HG02981 (cell line): ENCODE measurements around the gene FAM169A.
"Not testable (repeated sequence)": the region's sequence is repeated elsewhere in the genome, so short reads cannot be mapped to it uniquely, and the experiment has no call there.

Experiments used
- ATAC-seq: cut with Tn5 transposase; IDR thresholded peaks from one replicate; pipeline ENCODE4 v1.9.1; 2021; ENCODE audit warnings: mild to moderate bottlenecking, moderate library complexity; ENCODE audit not compliant: unreplicated experiment

Gene FAM169A

GRCh38 chr5:74870299-74871067 lies 4.3 kb upstream of the FAM169A start:
- ATAC-seq, result no peak

DNA sequence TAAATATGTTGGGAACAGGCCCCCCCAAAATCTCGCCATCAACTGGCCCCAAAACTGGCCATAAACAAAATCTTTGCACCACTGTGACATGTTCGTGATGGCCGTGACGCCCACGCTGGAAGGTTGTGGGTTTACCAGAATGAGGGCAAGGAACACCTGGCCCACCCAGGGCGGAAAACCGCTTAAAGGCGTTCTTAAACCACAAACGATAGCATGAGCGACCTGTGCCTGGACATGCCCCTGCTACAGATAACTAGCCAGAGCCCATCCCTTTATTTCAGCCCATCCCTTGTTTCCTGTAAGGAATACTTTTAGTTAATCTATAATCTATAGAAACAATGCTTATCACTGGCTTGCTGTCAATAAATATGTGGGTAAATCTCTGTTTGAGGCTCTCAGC lies 3.2 kb upstream of the FAM169A start:
- ATAC-seq, result not testable (repeated sequence)

GRCh38 chr5:74866596-74867162 lies 492 bp upstream of the FAM169A start:
- ATAC-seq, result no peak

DNA sequence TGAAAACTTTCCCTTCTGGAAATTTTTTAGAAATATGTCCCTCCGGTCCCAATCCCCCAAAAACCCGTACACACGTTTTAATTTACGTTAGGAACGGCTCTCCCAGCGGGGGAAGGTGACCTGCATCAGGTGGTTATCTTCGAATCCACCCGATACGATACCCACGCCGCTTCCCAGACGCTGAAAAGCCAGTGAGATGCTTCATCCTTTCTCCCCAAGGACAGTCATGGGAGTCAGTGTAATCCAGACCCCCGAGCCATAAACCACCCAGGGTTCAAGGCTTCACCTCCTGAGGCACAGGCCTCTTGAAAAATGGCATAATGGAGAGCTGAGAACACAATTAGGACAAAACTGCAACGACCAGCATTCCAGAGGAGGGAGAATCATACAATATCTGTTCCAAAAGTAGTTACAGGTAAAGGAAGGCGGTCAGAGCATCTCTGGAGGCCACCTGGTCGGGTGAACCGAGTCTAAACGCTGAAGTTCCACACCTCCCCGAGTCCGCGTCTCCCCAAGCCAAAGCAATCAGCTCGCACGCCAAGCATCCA lies 857 bp downstream of the FAM169A start:
- ATAC-seq, result no peak

- ATAC-seq, result no peak
Observed at GRCh38 chr5:74864823-74865222, 1.4 kb downstream of the FAM169A start.

- ATAC-seq, result no peak
Observed at GRCh38 chr5:74863726-74864125, 2.5 kb downstream of the FAM169A start.

GRCh38 chr5:74862221-74862620 lies 4.0 kb downstream of the FAM169A start:
- ATAC-seq, result no peak

DNA sequence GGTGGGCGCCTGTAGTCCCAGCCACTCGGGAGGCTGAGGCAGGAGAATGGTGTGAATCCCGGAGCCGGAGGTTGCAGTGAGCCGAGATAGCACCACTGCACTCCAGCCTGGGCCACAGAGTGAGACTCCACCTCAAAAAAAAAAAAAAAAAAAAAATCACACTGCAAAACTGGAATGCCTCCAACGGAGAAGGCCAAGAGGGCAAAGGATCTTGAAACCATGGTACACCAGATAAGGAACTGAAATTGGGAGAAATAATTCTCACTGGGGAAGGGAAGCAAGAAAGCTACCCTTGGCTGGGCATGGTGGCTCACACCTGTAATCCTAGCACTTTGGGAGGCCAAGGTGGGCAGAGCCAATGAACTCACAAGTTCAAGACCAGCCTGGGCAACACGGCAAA lies 9.2 kb downstream of the FAM169A start:
- not testable (repeated sequence) for ATAC-seq

DNA sequence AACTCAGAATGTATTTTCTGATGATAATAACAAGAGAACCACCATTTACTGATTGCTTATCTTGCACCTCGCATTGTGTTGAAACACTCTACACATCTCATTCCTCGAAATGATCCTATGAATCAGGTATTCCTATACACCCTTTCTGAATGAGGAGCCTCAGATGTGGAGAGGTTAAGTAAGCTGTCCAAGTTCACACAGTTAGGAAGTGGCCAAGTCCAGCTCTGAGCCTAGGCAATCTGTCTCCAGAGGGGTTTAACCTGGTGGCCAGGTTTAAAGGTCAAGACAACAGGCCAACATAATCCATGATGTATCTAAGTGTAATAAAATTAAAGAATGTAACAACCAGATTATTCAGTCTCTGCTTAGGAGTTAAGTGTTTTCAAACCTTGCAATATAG lies 12.9 kb downstream of the FAM169A start:
- no peak for ATAC-seq

GRCh38 chr5:74851684-74852353 lies 14.4 kb downstream of the FAM169A start:
- no peak for ATAC-seq

DNA sequence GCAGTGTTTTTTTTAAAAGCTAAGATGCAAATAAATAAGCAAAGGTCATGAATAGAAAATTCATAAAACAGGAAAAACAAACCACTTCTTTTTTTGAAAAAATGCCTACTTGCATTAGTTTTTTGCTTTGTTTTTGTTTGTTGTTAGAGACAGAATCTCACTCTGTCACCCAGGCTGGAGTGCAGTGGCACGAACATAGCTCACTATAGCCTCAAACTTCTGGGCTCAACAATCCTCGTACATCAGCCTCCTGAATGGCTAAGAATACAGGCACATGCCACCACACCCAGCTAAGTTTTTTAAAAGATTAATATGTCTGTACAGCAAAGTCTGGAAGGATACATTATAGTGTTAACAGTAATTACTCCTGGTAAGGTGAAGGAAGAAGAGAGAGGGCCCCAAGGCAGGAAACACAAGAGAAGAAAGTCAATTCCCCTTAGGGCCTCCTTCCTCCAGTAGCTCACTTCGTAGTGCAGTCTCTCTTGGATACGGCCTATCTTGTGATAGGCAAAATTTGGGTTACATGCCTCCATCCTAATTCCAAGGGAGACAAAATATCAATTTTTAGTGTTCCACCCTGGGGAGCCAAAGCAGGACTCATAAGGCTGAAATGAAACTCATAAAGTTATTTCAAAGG lies 15.3 kb downstream of the FAM169A start:
- no peak for ATAC-seq

- ATAC-seq, result no peak
Observed at GRCh38 chr5:74850030-74850429, 16.2 kb downstream of the FAM169A start.

GRCh38 chr5:74848553-74849025 lies 17.6 kb downstream of the FAM169A start:
- no peak for ATAC-seq

DNA sequence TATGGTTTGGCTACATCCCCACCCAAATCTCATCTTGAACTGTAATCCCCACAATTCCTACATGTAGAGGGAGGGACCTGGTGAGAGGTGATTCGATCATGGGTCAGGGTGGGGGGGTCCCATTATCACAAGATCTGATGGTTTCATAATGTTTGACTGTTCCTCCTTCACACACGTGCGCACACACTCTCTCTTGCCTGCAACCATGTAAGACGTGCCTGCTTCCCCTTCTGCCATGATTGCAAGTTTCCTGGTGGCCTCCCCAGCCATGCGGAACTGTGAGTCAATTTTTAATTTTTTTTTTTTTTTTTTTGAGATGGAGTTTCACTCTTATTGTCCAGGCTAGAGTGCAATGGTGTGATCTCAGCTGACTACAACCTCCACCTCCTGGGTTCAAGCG lies 27.0 kb downstream of the FAM169A start:
- ATAC-seq, result no peak

DNA sequence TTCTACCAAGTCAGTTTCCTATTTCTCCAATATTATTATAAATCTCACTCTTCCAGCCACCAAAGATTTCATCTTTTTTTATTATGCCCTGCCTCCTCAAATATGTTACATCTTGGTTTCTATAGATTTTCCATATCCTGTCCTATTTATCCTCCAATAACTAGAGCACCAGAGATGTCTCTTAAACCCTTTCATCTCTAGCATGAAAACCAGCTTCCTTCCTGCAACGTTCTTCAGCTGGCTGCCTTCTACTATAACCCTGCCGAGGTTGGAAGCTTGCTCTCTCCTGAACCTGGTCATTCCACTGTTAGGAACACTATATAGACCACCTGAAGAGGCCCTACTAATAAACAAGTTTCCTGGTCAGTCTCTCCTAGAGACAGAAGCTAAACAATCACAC lies 27.9 kb downstream of the FAM169A start:
- ATAC-seq, result no peak

DNA sequence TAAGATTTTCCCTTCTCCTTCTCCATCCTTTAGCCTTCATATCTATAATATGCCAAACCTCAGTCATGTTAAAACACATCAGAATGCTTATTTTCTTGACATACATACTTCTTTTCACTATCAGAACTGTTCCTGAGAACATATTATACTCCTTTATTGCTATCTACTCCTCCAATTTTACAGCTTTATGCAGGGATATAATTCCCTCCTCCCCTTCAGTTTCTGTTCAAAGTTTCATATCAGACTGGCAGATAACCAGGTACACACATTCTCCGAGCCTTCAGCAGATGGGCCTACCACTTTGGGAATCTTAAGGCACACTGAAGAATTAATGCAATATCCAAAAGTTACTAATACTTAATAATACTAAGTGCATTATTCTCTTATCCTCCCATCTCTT lies 29.1 kb downstream of the FAM169A start:
- ATAC-seq, result no peak

- no peak for ATAC-seq
Observed at GRCh38 chr5:74833537-74834266, 32.5 kb downstream of the FAM169A start.

DNA sequence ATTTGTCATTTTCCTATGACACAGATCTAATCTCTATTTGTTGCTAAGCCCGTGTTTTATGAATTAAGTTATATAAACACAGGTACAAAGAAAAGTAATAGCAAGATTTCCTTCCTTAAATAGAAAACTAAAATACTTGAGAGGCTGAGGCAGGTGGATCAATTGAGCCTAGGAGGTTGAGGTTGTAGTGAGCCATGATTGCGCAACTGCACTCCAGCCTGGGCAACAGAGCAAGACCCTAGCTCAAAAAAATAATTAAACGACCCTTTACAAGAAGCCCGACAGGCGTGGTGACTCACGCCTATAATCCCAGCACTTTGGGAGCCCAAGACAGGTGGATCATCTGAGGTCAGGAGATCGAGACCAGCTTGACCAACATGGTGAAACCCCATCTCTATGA lies 36.8 kb downstream of the FAM169A start:
- ATAC-seq, result no peak

DNA sequence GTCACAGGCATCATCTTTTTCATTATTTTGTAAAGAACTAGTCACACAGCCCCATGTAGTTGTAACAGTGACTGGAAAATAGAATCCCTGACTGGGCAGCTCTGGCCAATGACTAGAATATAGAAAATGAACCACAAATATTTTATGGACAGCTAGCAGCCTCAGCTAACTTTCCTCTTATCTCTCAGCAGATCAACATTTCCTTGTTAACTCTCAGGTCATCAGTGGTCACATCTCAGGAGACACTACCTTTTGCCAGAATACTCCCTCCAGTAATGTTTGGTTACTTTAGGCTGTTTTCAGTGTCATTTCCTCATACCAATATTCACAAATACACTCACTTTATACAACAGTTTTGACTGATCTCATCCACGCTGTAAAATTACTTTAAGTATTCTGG lies 43.9 kb downstream of the FAM169A start:
- ATAC-seq, result no peak

GRCh38 chr5:74816875-74817274 lies 49.3 kb downstream of the FAM169A start:
- ATAC-seq, result no peak

DNA sequence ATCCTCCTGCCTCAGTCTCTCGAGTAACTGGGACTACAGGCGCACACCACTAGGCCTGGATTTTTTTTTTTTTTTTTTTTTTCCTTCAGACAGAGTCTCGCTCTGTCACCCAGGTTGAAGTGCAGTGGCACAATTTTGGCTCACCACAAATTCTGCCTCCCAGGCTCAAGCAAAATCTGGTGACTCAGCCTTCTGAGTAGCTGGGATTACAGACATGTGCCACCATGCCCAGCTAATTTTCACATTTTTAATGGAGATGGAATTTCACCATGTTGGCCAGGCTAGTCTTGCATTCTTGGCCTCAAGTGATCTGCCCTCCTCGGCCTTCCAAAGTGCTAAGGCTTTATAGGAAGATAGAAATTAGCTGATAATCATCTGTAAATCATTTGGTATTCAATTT lies 55.3 kb downstream of the FAM169A start:
- ATAC-seq, result no peak
